HCT116 (cell line): ENCODE measurements around the gene ACTRT2.

ENCODE experiments used
- CEBPB ChIP-seq: IDR thresholded peaks from 2 replicates; pipeline ENCODE4 v1.6.1; 2012; ENCODE audit warnings: low read depth
- CTCF ChIP-seq, 3 experiments: fragments of 200-600 bp in 1 of 3; sonication (generic) in 1 of 3; IDR thresholded peaks in 2 of 3; conservative IDR thresholded peaks in 1 of 3; 2 replicates each; pipeline ENCODE4 v1.5.1; 2012 to 2017; ENCODE audit warnings: low read depth in 2 of 3, low read length in 2 of 3, antibody characterized with exemption in 1 of 3, borderline replicate concordance in 1 of 3, control low read depth in 1 of 3, mild to moderate bottlenecking in 1 of 3, mixed read lengths in 1 of 3, mixed run types in 1 of 3, moderate library complexity in 1 of 3; ENCODE audit not compliant: insufficient read depth in 1 of 3
- JUND ChIP-seq: IDR thresholded peaks from 2 replicates; pipeline ENCODE4 v1.6.1; 2012
- RAD21 ChIP-seq: IDR thresholded peaks from 2 replicates; pipeline ENCODE4 v1.6.1; 2012; ENCODE audit warnings: low read depth, mild to moderate bottlenecking

DNA sequence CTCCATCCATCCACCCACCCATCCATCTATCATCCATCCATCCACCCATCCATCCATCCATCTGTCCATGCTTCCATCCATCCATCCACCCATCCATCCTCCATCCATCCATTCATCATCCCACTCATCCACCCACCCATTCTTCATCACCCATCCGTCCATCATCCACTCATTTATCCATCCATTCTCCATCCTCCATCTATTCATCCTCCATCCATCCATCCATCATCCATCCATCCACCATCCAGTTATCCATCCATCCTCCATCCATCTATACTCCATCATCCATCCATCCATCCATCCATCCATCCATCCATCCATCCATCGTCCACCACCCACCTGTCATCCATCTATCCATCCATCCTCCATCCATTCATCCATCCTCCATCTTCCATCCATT lies 32.1 kb upstream of the ACTRT2 start:
- TF ChIP-seq JUND (no peak), RAD21 (no peak), CEBPB (no peak), CTCF (IDR thresholded peaks at IDR 0.05 in 2 of 3, conservative IDR thresholded peaks at IDR 0.05 in 1 of 3; ENCODE audit: borderline replicate concordance in 1 of 3, insufficient read depth in 1 of 3, low read depth in 2 of 3, low read length in 2 of 3) (no peak)
